Hematopoietic multipotent progenitor cell treated with erythropoietin and hydrocortisone succinate and interleukin-3 and kit ligand, for 8 days (in vitro differentiated cells): ENCODE measurements around the gene MMP14.
A peak's percentile ranks its signal among the peaks of the same experiment; 100 is the strongest.
"Not testable (repeated sequence)": the region's sequence is repeated elsewhere in the genome, so short reads cannot be mapped to it uniquely, and the experiment has no call there.

Experiments used
- DNase-seq: peaks from one replicate; pipeline ENCODE4 v3.0.0-alpha.2; 2015

Gene MMP14

DNA sequence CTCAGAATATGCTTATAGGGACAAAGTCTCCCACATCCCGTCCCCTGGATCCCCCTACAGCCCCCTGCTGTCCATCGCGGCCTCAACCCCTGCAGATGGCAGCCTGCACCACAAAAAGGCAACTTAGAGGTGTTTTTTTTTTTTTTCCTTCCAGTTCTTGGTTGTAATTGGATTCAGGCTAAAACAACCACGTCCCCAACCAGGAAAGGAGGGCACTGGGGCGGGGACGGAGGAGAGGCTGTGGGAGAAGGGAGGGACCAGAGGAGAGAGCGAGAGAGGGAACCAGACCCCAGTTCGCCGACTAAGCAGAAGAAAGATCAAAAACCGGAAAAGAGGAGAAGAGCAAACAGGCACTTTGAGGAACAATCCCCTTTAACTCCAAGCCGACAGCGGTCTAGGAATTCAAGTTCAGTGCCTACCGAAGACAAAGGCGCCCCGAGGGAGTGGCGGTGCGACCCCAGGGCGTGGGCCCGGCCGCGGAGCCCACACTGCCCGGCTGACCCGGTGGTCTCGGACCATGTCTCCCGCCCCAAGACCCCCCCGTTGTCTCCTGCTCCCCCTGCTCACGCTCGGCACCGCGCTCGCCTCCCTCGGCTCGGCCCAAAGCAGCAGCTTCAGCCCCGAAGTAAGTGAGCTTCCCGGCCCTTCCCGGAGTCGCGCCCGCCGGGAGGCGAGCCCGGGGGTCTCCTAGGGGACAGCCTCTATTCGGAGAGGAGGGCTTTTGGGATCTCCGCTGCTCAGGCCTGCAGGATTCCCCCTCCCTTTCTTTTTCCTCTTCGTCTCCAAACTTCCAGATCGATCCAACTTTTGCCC lies at the start of gene MMP14:
MMP14 (plus strand) TSS at position 285 of the 813 bp plus-strand sequence; CDS start at position 518, 233 bp downstream.
- peak; percentile 39 for DNase-seq

DNA sequence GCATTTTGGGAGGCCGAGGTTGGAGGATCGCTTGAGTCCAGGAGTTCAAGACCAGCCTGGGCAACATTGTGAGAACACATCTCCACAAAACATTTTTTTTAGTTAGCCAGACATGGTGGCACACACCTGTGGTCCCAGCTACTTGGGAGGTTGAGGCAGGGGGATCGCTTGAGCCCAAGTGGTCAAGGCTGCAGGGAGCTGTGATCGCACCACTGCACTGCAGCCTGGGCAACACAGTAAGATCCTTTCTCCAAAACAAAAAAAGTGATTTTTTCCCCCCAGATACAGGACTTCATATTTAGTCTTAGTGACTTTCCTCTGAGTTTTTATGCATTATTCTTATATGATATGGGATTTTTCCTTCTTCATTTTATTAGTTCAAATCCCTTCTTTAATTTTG lies 49.7 kb upstream of the MMP14 start:
- no peak for DNase-seq

DNA sequence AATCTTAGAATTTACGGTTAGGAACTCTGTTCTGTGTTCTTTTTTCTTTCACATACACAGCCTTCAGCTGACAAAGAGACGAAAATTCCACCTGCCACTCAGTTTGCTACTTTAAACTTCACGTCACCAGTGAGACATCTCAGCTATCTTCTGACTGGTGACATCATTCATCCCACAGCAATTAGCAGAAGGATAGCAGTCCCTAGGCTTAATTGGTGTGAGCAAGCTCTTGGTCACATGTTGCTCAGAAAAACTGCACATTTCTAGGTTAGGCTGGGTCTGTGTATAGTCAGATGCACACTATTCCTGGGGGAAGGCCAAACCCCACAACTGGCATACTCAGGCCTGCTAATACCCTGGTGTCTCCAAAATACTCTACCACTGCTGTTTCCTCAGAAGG lies 45.1 kb upstream of the MMP14 start:
- DNase-seq, result no peak

DNA sequence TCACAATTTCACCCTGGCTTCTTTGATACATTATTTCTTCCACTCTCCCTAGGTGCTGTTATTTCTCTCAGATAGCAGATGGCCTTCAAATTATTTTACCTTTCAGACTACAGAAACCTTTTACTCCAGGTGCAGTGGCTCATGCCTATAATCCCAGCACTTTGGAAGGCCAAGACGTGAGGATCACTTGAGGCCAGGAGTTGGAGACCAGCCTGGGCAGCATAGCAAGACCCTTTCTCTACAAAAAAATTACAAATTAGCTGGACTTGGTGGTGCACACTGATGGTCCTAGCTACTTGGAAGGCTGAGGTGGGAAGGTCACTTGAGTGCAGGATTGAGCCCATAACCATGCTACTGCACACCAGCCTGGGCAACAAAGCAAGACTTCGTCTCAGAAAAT lies 44.2 kb upstream of the MMP14 start:
- DNase-seq, result no peak

DNA sequence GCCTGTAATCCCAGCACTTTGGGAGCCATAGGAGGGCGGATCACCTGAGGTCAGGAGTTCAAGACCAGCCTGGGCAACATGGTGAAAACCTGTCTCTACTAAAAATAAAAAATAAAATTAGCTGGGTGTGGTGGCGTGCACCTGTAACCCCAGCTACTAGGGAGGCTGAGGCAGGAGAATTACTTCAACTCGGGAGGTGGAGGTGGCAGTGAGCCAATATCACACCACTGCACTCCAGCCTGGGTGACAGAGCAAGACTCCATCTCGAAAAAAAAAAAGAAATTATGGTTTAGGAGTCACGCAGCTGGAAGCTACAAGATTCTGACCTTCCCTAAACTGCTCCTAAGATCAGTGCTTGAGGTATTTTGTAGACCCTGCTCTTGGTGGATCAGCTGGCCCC lies 42.8 kb upstream of the MMP14 start:
- DNase-seq, result not testable (repeated sequence)

DNA sequence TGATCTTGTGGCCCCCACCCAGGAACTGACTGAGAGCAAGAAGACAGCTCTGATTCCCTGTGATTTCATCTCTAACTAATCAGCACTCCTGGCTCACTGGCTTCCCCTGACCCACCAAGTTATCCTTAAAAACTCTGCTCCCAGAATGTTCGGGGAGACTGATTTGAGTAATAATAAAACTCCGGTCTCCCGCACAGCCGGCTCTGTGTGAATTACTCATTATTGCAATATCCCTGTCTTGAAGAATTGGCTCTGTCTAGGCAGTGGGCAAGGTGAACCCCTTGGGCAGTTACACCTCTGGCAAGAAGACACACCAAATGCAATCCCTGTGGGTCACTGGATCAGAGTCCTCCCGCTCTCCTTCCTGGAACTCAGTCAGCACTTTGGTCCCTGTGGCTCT lies 42.4 kb upstream of the MMP14 start:
- no peak for DNase-seq

DNA sequence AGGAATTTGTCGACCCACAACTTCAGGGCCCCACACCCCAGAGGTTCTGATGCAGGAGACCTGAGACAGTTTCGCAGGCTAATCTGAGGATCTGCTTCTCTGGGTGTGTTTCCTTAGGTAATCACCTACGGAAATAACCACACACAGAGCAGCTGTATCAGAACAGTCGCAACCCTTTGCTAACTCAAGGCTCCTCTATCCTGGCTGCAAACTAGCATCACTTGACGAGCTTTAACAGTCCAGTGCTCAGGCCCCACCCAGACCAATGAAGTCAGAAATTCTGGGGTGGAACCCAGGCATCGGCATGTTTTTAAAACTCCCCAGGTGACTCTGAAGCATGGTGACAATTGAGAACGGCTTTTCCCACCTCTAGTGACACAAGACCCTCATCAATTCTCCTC lies 41.8 kb upstream of the MMP14 start:
- DNase-seq, result no peak

DNA sequence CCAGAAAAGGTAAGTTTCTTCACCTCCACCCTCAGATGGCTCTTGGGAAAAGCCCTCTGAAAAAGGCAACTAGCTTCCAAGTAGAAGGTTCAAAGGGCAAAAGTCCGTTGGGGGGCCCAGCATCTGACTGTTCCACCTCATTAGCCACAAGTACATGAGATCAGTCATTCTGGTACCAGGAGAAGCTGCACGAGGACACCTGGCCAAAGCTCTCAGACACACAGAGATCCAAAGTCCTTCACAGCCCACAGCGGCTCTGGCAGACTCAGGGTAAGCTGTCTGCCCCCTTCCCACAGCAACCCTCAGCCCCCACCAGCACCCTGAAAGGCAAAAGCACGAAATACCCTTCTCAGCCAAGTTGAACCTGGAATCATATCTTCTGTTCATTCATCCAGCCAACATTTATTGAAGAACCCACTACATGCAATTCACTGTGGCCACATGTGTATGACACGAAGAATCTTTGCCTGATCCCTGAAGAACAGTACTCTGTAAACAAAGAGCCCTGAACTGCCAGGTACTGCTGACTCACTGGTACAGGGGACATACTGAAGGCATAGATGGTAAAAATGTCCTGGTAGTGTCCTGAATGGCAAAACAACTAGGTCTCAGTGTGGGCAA lies 40.2 kb upstream of the MMP14 start:
- no peak for DNase-seq

DNA sequence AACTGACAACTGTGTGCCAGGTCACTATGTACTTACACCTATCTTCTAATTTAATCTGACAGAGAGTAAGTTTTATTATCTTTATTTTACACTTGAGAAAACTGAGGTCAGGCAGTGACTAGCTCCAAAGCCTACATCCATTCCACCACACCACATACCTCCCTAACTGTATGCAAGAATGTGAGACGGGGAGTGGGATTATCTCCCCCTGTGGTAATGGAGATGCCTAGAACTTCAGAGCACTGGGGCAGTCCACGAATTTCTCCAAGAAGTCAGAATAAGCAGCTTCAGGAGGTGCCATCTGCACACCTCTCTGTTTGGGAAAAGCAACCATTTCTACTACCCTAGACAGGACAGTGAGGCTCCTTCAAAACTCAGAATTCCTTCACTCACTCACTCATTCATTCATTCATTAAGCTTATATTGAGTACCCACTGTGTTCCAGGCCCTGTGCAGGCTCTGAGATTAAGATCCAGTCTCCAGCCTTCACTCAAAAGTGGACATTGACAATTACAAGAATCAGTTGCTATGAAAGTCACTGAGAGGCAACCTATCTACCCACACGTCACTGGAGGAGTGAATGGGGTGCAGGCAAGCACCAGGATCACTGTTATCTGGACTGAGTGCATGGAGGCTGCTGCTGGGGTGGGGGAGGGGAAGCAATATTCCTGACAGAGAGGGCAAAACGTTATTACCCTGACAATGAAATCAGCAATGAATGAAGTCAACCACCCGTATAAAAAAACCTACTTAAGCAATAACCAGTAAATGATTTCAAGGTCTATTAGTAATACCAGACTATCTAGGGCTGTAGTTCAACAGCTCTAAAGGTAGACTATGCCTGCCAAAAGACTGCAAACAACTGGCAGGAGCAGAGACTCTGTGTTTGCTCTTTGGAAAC lies 39.1 kb upstream of the MMP14 start:
- DNase-seq, result no peak

DNA sequence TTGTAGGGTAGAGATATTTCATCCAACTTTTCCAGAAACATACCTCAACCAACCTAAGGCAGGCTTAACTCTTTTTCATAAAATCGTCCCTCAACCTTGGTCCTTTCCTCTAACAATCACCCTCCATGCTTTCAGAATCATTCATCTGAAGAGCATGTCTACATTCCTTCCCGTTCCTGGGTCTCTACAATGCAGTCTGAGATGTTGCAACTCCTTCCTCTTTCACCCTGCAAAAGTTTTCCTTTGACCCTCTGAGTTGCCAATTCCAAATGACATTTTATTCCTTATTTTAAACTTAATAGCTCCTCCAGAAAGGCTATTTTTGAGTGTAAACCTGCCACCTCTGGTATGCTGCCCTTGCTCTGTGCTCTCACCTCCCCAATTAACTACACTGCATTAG lies 37.9 kb upstream of the MMP14 start:
- DNase-seq, result no peak

DNA sequence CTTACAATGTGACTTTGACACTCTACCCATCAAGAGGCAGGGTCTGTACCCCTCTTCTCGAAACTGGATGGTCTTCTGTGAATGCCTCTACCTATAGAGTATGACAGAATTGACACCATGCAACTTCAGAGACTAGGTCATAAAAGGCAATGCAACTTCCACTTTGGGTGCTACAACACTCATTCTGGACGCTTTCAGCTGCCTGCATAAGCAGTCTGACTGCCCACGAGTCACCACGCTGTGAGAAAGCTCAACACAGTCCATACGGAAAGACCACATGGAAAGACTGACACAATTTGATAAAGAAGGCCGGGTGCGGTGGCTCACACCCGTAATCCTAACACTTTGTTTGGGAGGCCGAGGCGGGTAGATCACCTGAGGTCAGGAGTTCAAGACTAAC lies 36.0 kb upstream of the MMP14 start:
- DNase-seq, result no peak

DNA sequence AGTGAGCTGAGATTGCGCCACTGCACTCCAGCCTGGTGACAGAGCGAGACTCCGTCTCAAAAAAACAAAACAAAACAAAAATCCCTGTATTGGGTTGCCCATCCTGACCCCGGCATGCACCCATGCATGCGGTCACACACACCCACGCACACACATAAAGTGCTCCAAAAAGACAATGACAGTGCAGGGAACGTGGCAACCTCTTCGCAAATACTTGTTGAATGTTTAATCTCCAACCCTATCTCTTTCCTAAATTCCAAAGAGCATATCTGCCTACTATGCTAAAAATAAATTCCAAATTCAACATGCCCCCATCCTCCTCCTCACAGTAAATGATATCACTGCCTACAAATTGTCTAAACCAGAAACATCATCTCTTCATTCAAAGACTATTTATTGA lies 34.7 kb upstream of the MMP14 start:
- no peak for DNase-seq

DNA sequence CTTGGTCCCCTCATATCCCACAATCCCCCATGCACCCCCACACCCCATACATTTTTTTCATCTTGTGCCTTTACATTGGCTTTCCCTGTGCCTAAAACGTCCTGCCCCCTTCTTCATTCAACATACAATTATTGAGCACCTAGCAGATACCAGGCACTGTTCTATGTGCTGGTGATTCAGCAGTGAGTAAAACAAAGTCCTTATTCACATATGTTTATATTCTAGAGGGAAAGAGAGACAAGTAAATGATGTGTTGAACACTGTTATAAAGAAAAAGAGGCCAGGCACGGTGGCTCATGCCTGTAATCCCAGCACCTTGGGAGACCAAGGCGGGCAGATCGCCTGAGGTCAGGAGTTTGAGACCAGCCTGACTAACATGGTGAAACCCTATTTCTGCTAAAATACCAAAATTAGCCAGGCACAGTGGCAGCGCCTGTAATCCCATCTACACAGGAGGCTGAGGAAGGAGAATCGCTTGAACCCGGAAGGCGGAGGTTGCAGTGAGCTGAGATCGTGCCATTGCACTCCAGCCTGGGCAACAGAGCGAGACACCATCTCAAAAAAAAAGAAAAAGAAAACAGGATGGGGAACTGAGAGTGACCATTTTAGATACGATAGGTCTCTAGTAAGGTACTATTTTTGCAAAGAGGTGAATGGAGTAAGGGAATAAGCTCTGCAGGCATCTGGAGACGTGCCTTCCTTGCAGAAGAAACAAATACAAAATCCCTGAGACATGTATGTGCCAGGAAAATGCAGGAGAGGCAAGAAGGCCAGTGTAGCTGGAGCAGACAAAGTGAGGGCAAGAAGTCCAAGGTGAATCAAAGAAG lies 33.3 kb upstream of the MMP14 start:
- DNase-seq, result no peak

DNA sequence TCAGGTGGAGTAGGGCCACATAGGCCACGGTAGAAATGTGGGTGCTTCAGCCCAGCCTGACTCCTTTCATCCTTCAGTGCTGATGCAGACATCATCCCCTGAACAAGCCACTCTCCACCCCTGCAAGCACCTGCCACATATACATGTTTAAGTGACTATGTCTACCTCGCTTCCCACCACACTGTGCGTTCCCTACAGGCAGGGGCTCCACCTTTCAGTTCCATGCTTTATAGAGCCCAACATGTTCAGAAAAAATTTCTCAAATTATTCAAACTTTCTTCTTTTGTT lies 32.8 kb upstream of the MMP14 start:
- DNase-seq, result no peak

DNA sequence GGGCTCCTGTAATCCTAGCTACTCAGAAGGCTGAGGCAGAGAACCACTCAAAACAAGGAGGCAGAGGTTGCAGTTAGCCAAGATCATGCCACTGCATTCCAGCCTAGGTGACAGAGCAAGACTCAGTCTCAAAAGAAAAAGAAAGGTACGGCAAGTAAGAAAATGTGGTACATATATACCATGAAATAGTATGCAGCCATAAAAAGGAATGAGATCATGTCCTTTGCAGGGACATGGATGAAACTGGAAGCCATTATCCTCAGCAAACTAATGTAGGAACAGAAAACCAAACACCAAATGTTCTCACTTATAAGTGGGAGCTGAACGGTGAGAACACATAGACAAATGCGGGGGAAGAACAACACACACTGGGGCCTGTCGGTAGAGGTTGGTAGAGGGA lies 31.1 kb upstream of the MMP14 start:
- not testable (repeated sequence) for DNase-seq

DNA sequence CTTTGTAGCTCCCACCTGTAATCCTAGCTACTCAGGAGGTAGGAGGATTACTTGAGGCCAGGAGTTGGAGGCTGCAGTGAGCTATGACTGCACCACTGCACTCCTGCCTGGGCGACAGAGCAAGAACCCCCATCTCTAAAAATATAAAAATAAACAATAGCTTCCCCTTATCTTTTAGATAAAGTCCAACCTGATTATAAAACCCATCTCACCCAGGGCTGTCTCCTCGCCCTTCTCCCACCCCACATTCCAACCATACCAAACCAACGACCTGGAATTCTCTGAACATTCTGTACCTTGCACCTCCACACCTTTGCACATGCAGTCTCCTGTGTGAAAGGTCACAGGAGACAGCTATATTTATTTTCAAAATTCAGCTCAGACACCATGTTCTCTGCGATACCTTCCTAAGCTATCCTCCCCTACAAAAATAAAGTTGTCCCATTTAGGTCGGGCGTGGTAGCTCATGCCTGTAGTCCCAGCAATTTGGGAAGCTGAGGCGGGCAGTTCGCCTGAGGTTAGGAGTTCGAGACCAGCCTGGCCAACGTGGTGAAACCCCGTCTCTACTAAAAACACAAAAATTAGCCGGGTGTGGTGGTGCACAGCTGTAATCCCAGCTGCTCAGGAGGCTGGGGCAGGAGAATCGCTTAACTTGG lies 28.8 kb upstream of the MMP14 start:
- no peak for DNase-seq

DNA sequence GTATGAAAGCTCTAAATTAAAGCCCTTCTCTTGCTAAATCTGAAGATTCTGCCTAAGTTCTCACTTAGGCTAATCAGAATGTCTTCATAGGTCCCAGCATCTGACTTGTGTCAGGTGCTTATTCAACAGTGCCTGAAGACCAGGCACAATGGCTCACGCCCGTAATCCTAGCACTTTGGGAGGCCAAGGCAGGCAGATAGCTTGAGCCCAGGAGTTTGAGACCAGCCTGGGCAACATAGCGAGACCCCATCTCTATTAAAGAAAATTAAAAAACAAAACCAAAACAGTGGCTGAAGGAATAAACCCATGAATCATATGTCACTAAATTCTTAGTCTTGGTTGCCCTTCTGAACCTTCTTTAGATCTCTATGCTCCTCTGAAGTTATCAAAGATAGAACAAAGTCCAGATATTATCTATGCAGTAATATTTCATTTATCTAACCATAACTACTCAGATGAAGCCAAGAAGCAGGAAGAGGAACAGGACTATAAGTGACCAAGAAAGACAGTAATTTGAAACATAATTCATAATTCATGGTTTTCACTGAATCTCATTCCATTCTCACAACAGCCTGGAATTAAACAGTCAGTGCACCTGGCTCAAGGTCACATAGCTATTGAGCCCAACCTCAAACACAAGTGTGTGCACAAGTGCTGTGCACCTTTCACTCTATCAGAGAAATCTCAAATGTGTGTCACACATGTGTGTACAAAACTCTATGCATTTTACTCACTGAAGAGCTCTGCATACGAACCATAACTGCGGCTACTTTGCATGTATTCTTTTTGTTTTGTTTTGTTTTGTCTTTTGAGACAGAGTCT lies 27.8 kb upstream of the MMP14 start:
- no peak for DNase-seq

DNA sequence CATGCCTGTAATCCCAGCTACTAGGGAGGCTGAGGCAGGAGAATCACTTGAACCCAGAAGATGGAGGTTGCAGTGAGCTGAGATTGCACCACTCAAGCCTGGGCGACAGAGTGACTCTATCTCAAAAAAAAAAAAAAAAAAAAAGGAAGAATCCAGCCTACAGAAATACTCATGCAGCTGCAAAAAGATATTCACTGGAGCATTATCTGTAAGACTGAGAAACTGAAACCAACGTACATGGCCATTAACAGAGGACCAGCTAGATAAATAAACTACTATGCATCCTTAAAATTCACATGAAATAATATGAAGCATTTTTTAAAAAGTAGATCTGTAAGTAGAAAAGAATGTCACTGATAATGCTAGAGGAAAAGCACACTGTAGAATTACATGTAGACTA lies 24.7 kb upstream of the MMP14 start:
- no peak for DNase-seq

DNA sequence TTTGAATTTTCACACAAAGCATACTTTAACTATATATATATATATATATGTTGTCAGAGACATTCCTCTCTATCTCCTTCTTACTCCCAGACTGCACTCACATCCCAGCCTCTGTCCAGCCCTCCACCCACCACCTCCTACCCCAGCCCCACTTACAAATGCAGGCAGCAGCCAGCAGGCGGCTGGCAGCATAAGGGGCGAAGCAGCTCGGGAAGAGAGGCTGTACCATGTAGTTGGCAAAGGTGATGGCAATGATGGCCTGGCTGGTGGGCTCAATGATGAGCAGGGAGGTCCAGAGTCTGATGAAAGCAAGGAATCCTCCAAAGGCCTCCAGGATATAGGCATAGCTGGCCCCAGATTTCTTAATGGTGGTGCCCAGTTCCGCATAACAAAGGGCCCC lies 23.6 kb upstream of the MMP14 start:
- no peak for DNase-seq

DNA sequence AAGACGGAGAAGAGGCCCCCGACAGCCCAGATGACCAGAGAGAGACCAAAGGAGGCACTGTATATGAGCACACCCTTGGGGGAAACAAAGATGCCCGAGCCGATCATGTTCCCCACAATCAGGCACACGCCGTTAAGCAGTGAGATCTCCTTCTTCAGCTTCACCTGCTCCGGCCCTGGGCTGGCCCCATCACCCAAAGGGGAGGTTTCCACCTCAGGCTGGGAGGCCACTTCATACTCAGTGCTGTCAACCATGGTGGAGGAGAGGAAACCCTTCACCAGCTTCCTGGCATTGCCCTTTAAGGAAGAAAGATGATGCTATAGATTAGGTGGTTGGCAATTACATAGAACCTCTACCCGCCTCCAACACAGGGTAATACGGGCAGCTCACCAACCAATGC lies 23.2 kb upstream of the MMP14 start:
- DNase-seq, result no peak

DNA sequence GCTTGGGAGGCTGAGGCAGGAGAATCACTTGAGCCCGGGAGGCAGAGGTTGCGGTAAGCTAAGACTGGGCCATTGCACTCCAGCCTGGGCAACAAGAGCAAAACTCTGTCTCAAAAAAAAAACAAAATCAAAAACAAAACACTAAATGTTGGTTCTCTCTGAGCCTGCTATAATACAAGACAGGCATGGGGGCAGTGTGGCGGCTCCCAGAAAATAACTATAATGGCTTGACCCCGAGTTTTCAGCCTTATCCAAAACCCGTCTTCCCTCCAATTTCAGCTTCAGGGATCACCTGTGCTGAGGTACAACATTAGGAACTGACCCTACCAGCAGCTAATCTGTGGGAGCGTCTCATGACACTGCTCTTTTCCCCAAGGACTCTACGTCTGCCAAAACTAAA lies 22.0 kb upstream of the MMP14 start:
- no peak for DNase-seq
